A673 (cell line): ENCODE results near the gene CYSRT1.

Source experiments
- EZH2 ChIP-seq: fragments of 200-600 bp; sonication (generic); IDR thresholded peaks from 2 replicates; pipeline ENCODE4 v1.6.1; 2017; ENCODE audit warnings: borderline replicate concordance, low read depth, mild to moderate bottlenecking, mixed read lengths, antibody characterized with exemption, low read length; ENCODE audit not compliant: poor library complexity, severe bottlenecking
- TF ChIP-seq, protein P1 (sequence below): fragments of 300-800, 200-600 bp; sonication (generic); conservative IDR thresholded peaks from 2 replicates; pipeline ENCODE4 v1.5.1; 2017; ENCODE audit warnings: low read depth, mild to moderate bottlenecking, antibody characterized with exemption, low read length, moderate library complexity, mixed read lengths

DNA sequence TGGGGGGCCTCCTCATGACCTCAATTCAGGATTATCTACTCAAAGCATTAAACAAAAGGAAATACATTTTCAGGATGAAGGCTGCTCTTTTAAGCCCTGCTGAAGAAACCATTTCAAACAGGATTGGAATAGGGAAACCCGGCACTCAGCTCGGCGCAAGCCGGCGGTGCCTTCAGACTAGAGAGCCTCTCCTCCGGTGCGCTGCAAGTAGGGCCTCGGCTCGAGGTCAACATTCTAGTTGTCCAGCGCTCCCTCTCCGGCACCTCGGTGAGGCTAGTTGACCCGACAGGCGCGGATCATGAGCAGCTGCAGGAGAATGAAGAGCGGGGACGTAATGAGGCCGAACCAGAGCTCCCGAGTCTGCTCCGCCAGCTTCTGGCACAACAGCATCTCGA lies 20.2 kb upstream of the CYSRT1 start:
- TF ChIP-seq EZH2 = no peak
- TF ChIP-seq, protein P1, sequence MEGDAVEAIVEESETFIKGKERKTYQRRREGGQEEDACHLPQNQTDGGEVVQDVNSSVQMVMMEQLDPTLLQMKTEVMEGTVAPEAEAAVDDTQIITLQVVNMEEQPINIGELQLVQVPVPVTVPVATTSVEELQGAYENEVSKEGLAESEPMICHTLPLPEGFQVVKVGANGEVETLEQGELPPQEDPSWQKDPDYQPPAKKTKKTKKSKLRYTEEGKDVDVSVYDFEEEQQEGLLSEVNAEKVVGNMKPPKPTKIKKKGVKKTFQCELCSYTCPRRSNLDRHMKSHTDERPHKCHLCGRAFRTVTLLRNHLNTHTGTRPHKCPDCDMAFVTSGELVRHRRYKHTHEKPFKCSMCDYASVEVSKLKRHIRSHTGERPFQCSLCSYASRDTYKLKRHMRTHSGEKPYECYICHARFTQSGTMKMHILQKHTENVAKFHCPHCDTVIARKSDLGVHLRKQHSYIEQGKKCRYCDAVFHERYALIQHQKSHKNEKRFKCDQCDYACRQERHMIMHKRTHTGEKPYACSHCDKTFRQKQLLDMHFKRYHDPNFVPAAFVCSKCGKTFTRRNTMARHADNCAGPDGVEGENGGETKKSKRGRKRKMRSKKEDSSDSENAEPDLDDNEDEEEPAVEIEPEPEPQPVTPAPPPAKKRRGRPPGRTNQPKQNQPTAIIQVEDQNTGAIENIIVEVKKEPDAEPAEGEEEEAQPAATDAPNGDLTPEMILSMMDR = no peak
